C4-2B (cell line): ENCODE results near the gene ANKRD31.

Experiments
- CTCF ChIP-seq: fragments of 450-650 bp; conservative IDR thresholded peaks from 2 replicates; pipeline ENCODE4 v1.5.1; 2017; ENCODE audit warnings: mild to moderate bottlenecking
- ZFX ChIP-seq: fragments of 450-650 bp; IDR thresholded peaks from 2 replicates; pipeline ENCODE4 v1.6.1; 2017

- TF ChIP-seq CTCF (no peak), ZFX (no peak)
These were observed 189.3 kb downstream of the ANKRD31 start for GRCh38 chr5:75047356-75047755.
